ENCODE data around the gene DLX2. TPM values are rescaled to one million over a fixed set of nuclear protein-coding genes. Genes with fewer than 3 reads are reported as not detected.
A peak's percentile ranks its signal among the peaks of the same experiment; 100 is the strongest.

DLX2 gene
- total and polyA plus RNA-seq, 2 of the 13 experiments (the other 11 are each of a cell fraction or from before 2014, with no cell fraction given): 0.07 to 0.15 TPM

DNA sequence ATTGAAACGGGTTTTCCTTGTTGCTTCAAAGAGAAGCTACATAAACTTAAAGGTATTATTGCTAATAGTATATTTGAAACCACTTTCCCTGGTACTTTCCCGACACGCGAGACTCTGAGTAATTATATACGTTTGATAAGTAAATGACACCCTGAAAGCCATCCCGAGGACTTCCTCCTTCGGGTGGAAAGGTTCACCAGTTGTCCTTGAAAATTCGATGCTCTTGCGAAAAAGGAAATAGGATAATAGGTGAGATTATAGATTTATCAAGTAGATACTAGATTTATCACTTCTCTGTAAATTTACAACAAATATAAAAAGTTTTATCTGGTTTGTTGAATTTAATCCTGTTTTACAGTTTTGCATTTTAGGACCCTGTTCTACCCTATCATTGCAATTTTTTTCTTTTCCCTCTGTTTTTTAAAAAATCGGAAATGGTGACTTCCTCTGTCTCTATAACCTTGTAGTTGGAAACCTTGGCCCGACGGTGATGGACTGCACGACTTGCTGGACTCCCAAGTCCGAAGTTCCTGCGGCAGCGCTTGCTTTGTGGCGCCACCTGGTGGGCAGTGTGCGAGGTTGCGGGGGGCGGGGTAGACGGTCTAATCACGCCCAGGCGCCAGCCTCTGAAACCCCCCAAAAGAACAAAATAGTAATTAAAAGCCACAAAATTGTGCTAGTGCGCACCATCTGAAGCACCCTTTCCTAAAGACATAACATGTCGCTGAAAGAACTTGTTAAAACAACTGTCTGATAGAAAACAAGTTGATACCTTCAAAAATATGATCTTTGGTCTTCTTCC lies 972 bp upstream of the DLX2 start (continued):
- TF ChIP-seq, protein P1, sequence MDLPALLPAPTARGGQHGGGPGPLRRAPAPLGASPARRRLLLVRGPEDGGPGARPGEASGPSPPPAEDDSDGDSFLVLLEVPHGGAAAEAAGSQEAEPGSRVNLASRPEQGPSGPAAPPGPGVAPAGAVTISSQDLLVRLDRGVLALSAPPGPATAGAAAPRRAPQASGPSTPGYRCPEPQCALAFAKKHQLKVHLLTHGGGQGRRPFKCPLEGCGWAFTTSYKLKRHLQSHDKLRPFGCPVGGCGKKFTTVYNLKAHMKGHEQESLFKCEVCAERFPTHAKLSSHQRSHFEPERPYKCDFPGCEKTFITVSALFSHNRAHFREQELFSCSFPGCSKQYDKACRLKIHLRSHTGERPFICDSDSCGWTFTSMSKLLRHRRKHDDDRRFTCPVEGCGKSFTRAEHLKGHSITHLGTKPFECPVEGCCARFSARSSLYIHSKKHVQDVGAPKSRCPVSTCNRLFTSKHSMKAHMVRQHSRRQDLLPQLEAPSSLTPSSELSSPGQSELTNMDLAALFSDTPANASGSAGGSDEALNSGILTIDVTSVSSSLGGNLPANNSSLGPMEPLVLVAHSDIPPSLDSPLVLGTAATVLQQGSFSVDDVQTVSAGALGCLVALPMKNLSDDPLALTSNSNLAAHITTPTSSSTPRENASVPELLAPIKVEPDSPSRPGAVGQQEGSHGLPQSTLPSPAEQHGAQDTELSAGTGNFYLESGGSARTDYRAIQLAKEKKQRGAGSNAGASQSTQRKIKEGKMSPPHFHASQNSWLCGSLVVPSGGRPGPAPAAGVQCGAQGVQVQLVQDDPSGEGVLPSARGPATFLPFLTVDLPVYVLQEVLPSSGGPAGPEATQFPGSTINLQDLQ (CRISPR knock-in tag; IDR thresholded peaks at IDR 0.05): no peak
- TF ChIP-seq, protein P2, sequence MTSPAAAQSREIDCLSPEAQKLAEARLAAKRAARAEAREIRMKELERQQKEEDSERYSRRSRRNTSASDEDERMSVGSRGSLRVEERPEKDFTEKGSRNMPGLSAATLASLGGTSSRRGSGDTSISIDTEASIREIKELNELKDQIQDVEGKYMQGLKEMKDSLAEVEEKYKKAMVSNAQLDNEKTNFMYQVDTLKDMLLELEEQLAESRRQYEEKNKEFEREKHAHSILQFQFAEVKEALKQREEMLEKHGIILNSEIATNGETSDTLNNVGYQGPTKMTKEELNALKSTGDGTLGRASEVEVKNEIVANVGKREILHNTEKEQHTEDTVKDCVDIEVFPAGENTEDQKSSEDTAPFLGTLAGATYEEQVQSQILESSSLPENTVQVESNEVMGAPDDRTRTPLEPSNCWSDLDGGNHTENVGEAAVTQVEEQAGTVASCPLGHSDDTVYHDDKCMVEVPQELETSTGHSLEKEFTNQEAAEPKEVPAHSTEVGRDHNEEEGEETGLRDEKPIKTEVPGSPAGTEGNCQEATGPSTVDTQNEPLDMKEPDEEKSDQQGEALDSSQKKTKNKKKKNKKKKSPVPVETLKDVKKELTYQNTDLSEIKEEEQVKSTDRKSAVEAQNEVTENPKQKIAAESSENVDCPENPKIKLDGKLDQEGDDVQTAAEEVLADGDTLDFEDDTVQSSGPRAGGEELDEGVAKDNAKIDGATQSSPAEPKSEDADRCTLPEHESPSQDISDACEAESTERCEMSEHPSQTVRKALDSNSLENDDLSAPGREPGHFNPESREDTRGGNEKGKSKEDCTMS (CRISPR knock-in tag; conservative IDR thresholded peaks at IDR 0.05): no peak
- TF ChIP-seq, protein P3, sequence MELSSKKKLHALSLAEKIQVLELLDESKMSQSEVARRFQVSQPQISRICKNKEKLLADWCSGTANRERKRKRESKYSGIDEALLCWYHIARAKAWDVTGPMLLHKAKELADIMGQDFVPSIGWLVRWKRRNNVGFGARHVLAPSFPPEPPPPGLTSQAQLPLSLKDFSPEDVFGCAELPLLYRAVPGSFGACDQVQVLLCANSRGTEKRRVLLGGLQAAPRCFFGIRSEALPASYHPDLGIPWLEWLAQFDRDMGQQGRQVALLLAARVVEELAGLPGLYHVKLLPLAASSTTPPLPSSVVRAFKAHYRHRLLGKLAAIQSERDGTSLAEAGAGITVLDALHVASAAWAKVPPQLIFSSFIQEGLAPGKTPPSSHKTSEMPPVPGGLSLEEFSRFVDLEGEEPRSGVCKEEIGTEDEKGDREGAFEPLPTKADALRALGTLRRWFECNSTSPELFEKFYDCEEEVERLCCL (CRISPR knock-in tag; IDR thresholded peaks at IDR 0.05; ENCODE audit: borderline replicate concordance): no peak
- peak; percentile 61 for TF ChIP-seq GABPB1 (CRISPR knock-in tag; IDR thresholded peaks at IDR 0.05)
- no peak for TF ChIP-seq AGO1 (IDR thresholded peaks at IDR 0.05; ENCODE audit: low read depth, low read length, poor library complexity, severe bottlenecking)
- TF ChIP-seq ZFP82 (CRISPR knock-in tag; IDR thresholded peaks at IDR 0.05; ENCODE audit: borderline replicate concordance): no peak
- no peak for TF ChIP-seq FLYWCH1 (CRISPR knock-in tag; IDR thresholded peaks at IDR 0.05)
- no peak for TF ChIP-seq HCFC1 (IDR thresholded peaks at IDR 0.05; ENCODE audit: low read depth, low read length)
- TF ChIP-seq, protein P4, sequence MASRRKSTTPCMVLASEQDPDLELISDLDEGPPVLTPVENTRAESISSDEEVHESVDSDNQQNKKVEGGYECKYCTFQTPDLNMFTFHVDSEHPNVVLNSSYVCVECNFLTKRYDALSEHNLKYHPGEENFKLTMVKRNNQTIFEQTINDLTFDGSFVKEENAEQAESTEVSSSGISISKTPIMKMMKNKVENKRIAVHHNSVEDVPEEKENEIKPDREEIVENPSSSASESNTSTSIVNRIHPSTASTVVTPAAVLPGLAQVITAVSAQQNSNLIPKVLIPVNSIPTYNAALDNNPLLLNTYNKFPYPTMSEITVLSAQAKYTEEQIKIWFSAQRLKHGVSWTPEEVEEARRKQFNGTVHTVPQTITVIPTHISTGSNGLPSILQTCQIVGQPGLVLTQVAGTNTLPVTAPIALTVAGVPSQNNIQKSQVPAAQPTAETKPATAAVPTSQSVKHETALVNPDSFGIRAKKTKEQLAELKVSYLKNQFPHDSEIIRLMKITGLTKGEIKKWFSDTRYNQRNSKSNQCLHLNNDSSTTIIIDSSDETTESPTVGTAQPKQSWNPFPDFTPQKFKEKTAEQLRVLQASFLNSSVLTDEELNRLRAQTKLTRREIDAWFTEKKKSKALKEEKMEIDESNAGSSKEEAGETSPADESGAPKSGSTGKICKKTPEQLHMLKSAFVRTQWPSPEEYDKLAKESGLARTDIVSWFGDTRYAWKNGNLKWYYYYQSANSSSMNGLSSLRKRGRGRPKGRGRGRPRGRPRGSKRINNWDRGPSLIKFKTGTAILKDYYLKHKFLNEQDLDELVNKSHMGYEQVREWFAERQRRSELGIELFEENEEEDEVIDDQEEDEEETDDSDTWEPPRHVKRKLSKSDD (CRISPR knock-in tag; IDR thresholded peaks at IDR 0.05; ENCODE audit: low read depth): peak; percentile 59; the same call in 1 of the 2 replicates
- TF ChIP-seq HNRNPUL1 (IDR thresholded peaks at IDR 0.05; ENCODE audit: low read depth, low read length): no peak
- 0 out of 4 replicates have a peak, but pooled peaks have one; percentile 36 to 48 for TF ChIP-seq EP300 (IDR thresholded peaks at IDR 0.05; ENCODE audit: low read depth in 2 of 2, low read length in 2 of 2)
- no peak for TF ChIP-seq EP300 (CRISPR knock-in tag; IDR thresholded peaks at IDR 0.05; ENCODE audit: borderline replicate concordance)
- TF ChIP-seq, protein P5, sequence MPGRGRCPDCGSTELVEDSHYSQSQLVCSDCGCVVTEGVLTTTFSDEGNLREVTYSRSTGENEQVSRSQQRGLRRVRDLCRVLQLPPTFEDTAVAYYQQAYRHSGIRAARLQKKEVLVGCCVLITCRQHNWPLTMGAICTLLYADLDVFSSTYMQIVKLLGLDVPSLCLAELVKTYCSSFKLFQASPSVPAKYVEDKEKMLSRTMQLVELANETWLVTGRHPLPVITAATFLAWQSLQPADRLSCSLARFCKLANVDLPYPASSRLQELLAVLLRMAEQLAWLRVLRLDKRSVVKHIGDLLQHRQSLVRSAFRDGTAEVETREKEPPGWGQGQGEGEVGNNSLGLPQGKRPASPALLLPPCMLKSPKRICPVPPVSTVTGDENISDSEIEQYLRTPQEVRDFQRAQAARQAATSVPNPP (CRISPR knock-in tag; IDR thresholded peaks at IDR 0.05): no peak
- TF ChIP-seq HNRNPL (IDR thresholded peaks at IDR 0.05; ENCODE audit: low read depth, low read length): no peak
- no peak for TF ChIP-seq NCOA1 (CRISPR knock-in tag; IDR thresholded peaks at IDR 0.05)
- TF ChIP-seq ZNF772 (CRISPR knock-in tag; IDR thresholded peaks at IDR 0.05): no peak
- peak; percentile 41; the same call in 1 of the 2 replicates for TF ChIP-seq ZFX (CRISPR knock-in tag; IDR thresholded peaks at IDR 0.05; ENCODE audit: low read depth)
- TF ChIP-seq RFX3 (CRISPR knock-in tag; IDR thresholded peaks at IDR 0.05): no peak
